H9 (cell line): ENCODE data around the gene VLDLR. TPM values are rescaled to one million over a fixed set of nuclear protein-coding genes. Genes with fewer than 3 reads are reported as not detected.

Source experiments
- DNase-seq: peaks from one replicate; pipeline ENCODE4 v3.0.0-alpha.2; 2017
- H2AFZ ChIP-seq: one replicate; pipeline ENCODE4 v1.6.1; 2013; ENCODE audit warnings: mild to moderate bottlenecking, low read length, control low read depth, moderate library complexity
- H2AK5ac ChIP-seq: 2 replicates; pipeline ENCODE4 v1.6.1; 2013; ENCODE audit warnings: low read length, control low read depth, mixed read lengths; ENCODE audit not compliant: insufficient read length
- H2BK120ac ChIP-seq: one replicate; pipeline ENCODE4 v1.6.1; 2013; ENCODE audit warnings: low read depth, mild to moderate bottlenecking, low read length, control low read depth, inconsistent platforms; ENCODE audit not compliant: poor library complexity, severe bottlenecking
- H2BK12ac ChIP-seq: 2 replicates; pipeline ENCODE4 v1.6.1; 2013; ENCODE audit warnings: low read length, control low read depth, mixed read lengths, low read depth; ENCODE audit not compliant: insufficient read length
- H2BK15ac ChIP-seq: 2 replicates; pipeline ENCODE4 v1.6.1; 2013; ENCODE audit warnings: low read depth, low read length, control low read depth
- H2BK20ac ChIP-seq: one replicate; pipeline ENCODE4 v1.6.1; 2013; ENCODE audit warnings: low read depth, mild to moderate bottlenecking, low read length, control low read depth, inconsistent platforms; ENCODE audit not compliant: poor library complexity, severe bottlenecking
- H2BK5ac ChIP-seq: 2 replicates; pipeline ENCODE4 v1.6.1; 2013; ENCODE audit warnings: low read length, control low read depth, mixed read lengths; ENCODE audit not compliant: insufficient read length
- H3K14ac ChIP-seq: 2 replicates; pipeline ENCODE4 v1.6.1; 2013; ENCODE audit warnings: low read length, control low read depth; ENCODE audit not compliant: insufficient read depth
- H3K18ac ChIP-seq: 2 replicates; pipeline ENCODE4 v1.6.1; 2013; ENCODE audit warnings: low read depth, mild to moderate bottlenecking, mixed read lengths, low read length, control low read depth; ENCODE audit not compliant: insufficient read length
- H3K23ac ChIP-seq: 2 replicates; pipeline ENCODE4 v1.6.1; 2013; ENCODE audit warnings: low read length, control low read depth, mixed read lengths, low read depth; ENCODE audit not compliant: insufficient read length
- H3K23me2 ChIP-seq: 2 replicates; pipeline ENCODE4 v1.6.1; 2013; ENCODE audit warnings: low read depth, mild to moderate bottlenecking, mixed read lengths, low read length, control low read depth; ENCODE audit not compliant: insufficient read length, poor library complexity, severe bottlenecking
- H3K27ac ChIP-seq: 2 replicates; pipeline ENCODE4 v1.5.1; 2013; ENCODE audit warnings: low read length, control low read depth, mixed read lengths, low read depth; ENCODE audit not compliant: insufficient read length
- H3K27me3 ChIP-seq: 2 replicates; pipeline ENCODE4 v1.6.1; 2013; ENCODE audit warnings: low read length, control low read depth, inconsistent platforms; ENCODE audit not compliant: insufficient read depth
- H3K4ac ChIP-seq: 2 replicates; pipeline ENCODE4 v1.6.1; 2013; ENCODE audit warnings: low read depth, mild to moderate bottlenecking, control low read depth, inconsistent platforms, low read length, moderate library complexity
- H3K4me1 ChIP-seq: 2 replicates; pipeline ENCODE4 v1.6.1; 2013; ENCODE audit warnings: low read length, control low read depth, inconsistent platforms; ENCODE audit not compliant: insufficient read depth
- H3K4me2 ChIP-seq: 2 replicates; pipeline ENCODE4 v1.6.1; 2013; ENCODE audit warnings: low read length, control low read depth, mixed read lengths; ENCODE audit not compliant: insufficient read length, insufficient read depth
- H3K56ac ChIP-seq: 2 replicates; pipeline ENCODE4 v1.6.1; 2013; ENCODE audit warnings: low read depth, mild to moderate bottlenecking, mixed read lengths, low read length, control low read depth; ENCODE audit not compliant: insufficient read length
- H3K79me1 ChIP-seq: 2 replicates; pipeline ENCODE4 v1.6.1; 2013; ENCODE audit warnings: low read depth, mild to moderate bottlenecking, moderate library complexity, low read length, control low read depth, inconsistent platforms; ENCODE audit not compliant: insufficient read depth, poor library complexity, severe bottlenecking
- H3K79me2 ChIP-seq: 2 replicates; pipeline ENCODE4 v1.6.1; 2013; ENCODE audit warnings: low read length, control low read depth, inconsistent platforms; ENCODE audit not compliant: insufficient read depth
- H3K9ac ChIP-seq: 2 replicates; pipeline ENCODE4 v1.6.1; 2013; ENCODE audit warnings: low read length, control low read depth, mixed read lengths; ENCODE audit not compliant: insufficient read length; ENCODE audit errors: extremely low read depth
- H3K9me3 ChIP-seq: one replicate; pipeline ENCODE4 v1.6.1; 2013; ENCODE audit warnings: low read depth, low read length, inconsistent platforms; ENCODE audit not compliant: control insufficient read depth
- H3T11ph ChIP-seq: one replicate; pipeline ENCODE4 v1.6.1; 2013; ENCODE audit warnings: mild to moderate bottlenecking, low read length, control low read depth, inconsistent platforms
- H4K20me1 ChIP-seq: one replicate; pipeline ENCODE4 v1.6.1; 2013; ENCODE audit not compliant: control insufficient read depth, insufficient read length, insufficient read depth
- H4K5ac ChIP-seq: 2 replicates; pipeline ENCODE4 v1.6.1; 2013; ENCODE audit warnings: low read depth, mild to moderate bottlenecking, mixed read lengths, low read length, control low read depth; ENCODE audit not compliant: insufficient read length
- H4K8ac ChIP-seq: replicated peaks from 2 replicates; pipeline ENCODE4 v1.6.1; 2013; ENCODE audit warnings: low read length, control low read depth, mixed read lengths, low read depth; ENCODE audit not compliant: insufficient read length
- H4K91ac ChIP-seq: 2 replicates; pipeline ENCODE4 v1.6.1; 2013; ENCODE audit warnings: low read depth, mild to moderate bottlenecking, moderate library complexity, mixed read lengths, low read length, control low read depth; ENCODE audit not compliant: insufficient read length
- H3K27ac Mint-ChIP-seq, 3 experiments: 2 replicates in 2 of 3; 3 replicates in 1 of 3; pipeline ENCODE4 v1.8.0; 2020 to 2021; ENCODE audit warnings: mixed read lengths in 3 of 3, mild to moderate bottlenecking in 1 of 3, moderate library complexity in 1 of 3
- H3K27me3 Mint-ChIP-seq: 2 replicates; pipeline ENCODE4 v1.8.0; 2021; ENCODE audit warnings: low read depth, mild to moderate bottlenecking, moderate library complexity, mixed read lengths
- H3K36me3 Mint-ChIP-seq, 3 experiments: 2 replicates in 2 of 3; 3 replicates in 1 of 3; pipeline ENCODE4 v1.8.0; 2020 to 2021; ENCODE audit warnings: low read depth in 3 of 3, mixed read lengths in 3 of 3; ENCODE audit not compliant: insufficient read depth in 1 of 3
- H3K4me1 Mint-ChIP-seq, 2 experiments: 2 replicates each; pipeline ENCODE4 v1.8.0; 2020; ENCODE audit warnings: mixed read lengths in 2 of 2
- H3K4me3 Mint-ChIP-seq, 2 experiments: 2 replicates in 1 of 2; 3 replicates in 1 of 2; pipeline ENCODE4 v1.8.0; 2020 to 2021; ENCODE audit warnings: mild to moderate bottlenecking in 2 of 2, mixed read lengths in 2 of 2, moderate library complexity in 1 of 2
- H3K9me3 Mint-ChIP-seq, 2 experiments: 2 replicates in 1 of 2; 3 replicates in 1 of 2; pipeline ENCODE4 v1.8.0; 2020; ENCODE audit warnings: mild to moderate bottlenecking in 2 of 2, mixed read lengths in 2 of 2, moderate library complexity in 1 of 2
- WGBS: extraction: QIAGEN DNeasy Blood & Tissue Kit; methylation state at CpG from one replicate; pipeline ENCODE4 v1.1.7; 2013; ENCODE audit warnings: missing lambda C conversion rate, low lambda C conversion rate, mixed read lengths; ENCODE audit not compliant: insufficient read length; ENCODE audit errors: extremely low coverage; 5-methylcytosine and 5-hydroxymethylcytosine counted together
- total RNA-seq: library from RNA; stranded (reverse); gene quantifications from 2 replicates; pipeline ENCODE4 v1.2.1, GENCODE V29; 2021
- TF ChIP-seq, protein P1 (sequence below): fragments of 200-600 bp; sonication (generic); conservative IDR thresholded peaks from 3 replicates; pipeline ENCODE4 v1.8.0; 2021; ENCODE audit warnings: antibody characterized with exemption, mild to moderate bottlenecking

Gene VLDLR
- total RNA-seq, 1 experiment from 2014 or later: 19.1 TPM

- Histone ChIP-seq H2AFZ (no peak overlapping the region), H2BK120ac (no peak overlapping the region), H4K91ac (no peak overlapping the region), H3K27me3 (no peaks in the 10 kb centered on the region), H4K8ac (no peak overlapping the region), H2BK5ac (no peak overlapping the region), H3K27ac (no peak overlapping the region), H3K4me1 (peaks cover 16% of the 10 kb centered on the region; the same call in 1 of the 2 replicates), H2BK20ac (no peak overlapping the region), H3K9ac (no peak overlapping the region), H3K56ac (no peak overlapping the region), H3K4ac (no peak overlapping the region), H2BK12ac (no peak overlapping the region), H3K18ac (no peak overlapping the region), H3K79me1 (no peaks in the 10 kb centered on the region), H3K23ac (no peak overlapping the region), H4K20me1 (no peaks in the 10 kb centered on the region), H3K4me2 (no peak overlapping the region), H2BK15ac (no peak overlapping the region), H3K79me2 (no peaks in the 10 kb centered on the region), H4K5ac (no peak overlapping the region), H3T11ph (no peak overlapping the region), H3K23me2 (no peaks in the 10 kb centered on the region), H3K9me3 (no peaks in the 10 kb centered on the region), H3K14ac (no peak overlapping the region), H2AK5ac (no peak overlapping the region)
- no CpG with 5 or more reads among the region's 2 CpGs for WGBS
- Mint-ChIP-seq H3K36me3 (peaks cover 0 to 5% (median 0%) of the 10 kb centered on the region in 3 experiments; a peak in 1 of 7 replicates), H3K4me3 (no peak overlapping the region), H3K4me1 (peaks cover 49 to 61% of the 10 kb centered on the region in 2 experiments), H3K27ac (no peak overlapping the region), H3K27me3 (no peaks in the 10 kb centered on the region), H3K9me3 (no peaks in the 10 kb centered on the region)
- no peak for DNase-seq
- TF ChIP-seq, protein P1, sequence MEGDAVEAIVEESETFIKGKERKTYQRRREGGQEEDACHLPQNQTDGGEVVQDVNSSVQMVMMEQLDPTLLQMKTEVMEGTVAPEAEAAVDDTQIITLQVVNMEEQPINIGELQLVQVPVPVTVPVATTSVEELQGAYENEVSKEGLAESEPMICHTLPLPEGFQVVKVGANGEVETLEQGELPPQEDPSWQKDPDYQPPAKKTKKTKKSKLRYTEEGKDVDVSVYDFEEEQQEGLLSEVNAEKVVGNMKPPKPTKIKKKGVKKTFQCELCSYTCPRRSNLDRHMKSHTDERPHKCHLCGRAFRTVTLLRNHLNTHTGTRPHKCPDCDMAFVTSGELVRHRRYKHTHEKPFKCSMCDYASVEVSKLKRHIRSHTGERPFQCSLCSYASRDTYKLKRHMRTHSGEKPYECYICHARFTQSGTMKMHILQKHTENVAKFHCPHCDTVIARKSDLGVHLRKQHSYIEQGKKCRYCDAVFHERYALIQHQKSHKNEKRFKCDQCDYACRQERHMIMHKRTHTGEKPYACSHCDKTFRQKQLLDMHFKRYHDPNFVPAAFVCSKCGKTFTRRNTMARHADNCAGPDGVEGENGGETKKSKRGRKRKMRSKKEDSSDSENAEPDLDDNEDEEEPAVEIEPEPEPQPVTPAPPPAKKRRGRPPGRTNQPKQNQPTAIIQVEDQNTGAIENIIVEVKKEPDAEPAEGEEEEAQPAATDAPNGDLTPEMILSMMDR: no peak
These were observed 9.6 kb upstream of the VLDLR start for GRCh38 chr9:2611961-2612360.
